ENCODE measurements around the gene C9orf72. TPM values are rescaled to one million over a fixed set of nuclear protein-coding genes. Genes with fewer than 3 reads are reported as not detected.

C9orf72 gene
- total RNA-seq, 2 donors from 2014 or later = 19.4 to 25.6 TPM

GRCh38 chr9:27581826-27582225 lies 8.5 kb upstream of the C9orf72 start:
- TF ChIP-seq CTCF (IDR thresholded peaks at IDR 0.05) = no peak
- no peak overlapping the region for H3K27ac ChIP-seq
- no peaks in the 10 kb centered on the region for H3K9me3 ChIP-seq
- H3K4me3 ChIP-seq = no peak overlapping the region
- no peaks in the 10 kb centered on the region for H3K4me1 ChIP-seq (ENCODE audit: control insufficient read depth in 1 of 2, low read depth in 2 of 2)
- DNase-seq (ENCODE audit: low spot score) = no peak
- no peak for ATAC-seq (ENCODE audit: insufficient number of reproducible peaks, low FRiP score, low read depth)
- no peaks in the 10 kb centered on the region for H3K27me3 ChIP-seq (replicated peaks; ENCODE audit: insufficient read depth)
- H3K36me3 ChIP-seq = no peaks in the 10 kb centered on the region

GRCh38 chr9:27573634-27574590 lies 631 bp upstream of the C9orf72 start:
- no peaks in the 10 kb centered on the region for H3K9me3 ChIP-seq
- ATAC-seq (ENCODE audit: insufficient number of reproducible peaks, low FRiP score, low read depth) = peak; percentile 86
- no peak for TF ChIP-seq CTCF (IDR thresholded peaks at IDR 0.05)
- H3K36me3 ChIP-seq = no peaks in the 10 kb centered on the region
- H3K4me1 ChIP-seq (ENCODE audit: control insufficient read depth in 1 of 2, low read depth in 2 of 2) = peaks cover 4 to 14% of the 10 kb centered on the region in 2 donors
- peak; percentile 98 for DNase-seq (ENCODE audit: low spot score)
- peak overlapping the region; percentile 91 to 97 for H3K27ac ChIP-seq
- H3K4me3 ChIP-seq = peak overlapping the region; percentile 94
- no peaks in the 10 kb centered on the region for H3K27me3 ChIP-seq (replicated peaks; ENCODE audit: insufficient read depth)

- Histone ChIP-seq H3K9me3 (no peaks in the 10 kb centered on the region), H3K27ac (peak overlapping the region; percentile 97 to 98), H3K4me1 (ENCODE audit: control insufficient read depth in 1 of 2, low read depth in 2 of 2) (peaks cover 4 to 14% of the 10 kb centered on the region in 2 donors), H3K4me3 (peak overlapping the region; percentile 94), H3K27me3 (replicated peaks; ENCODE audit: insufficient read depth) (no peaks in the 10 kb centered on the region), H3K36me3 (no peaks in the 10 kb centered on the region)
- TF ChIP-seq CTCF (IDR thresholded peaks at IDR 0.05) = no peak
- no peak for ATAC-seq (ENCODE audit: insufficient number of reproducible peaks, low FRiP score, low read depth)
- DNase-seq (ENCODE audit: low spot score) = peak; percentile 48
Observed at GRCh38 chr9:27572566-27572917, 739 bp downstream of the C9orf72 start.

- DNase-seq (ENCODE audit: low spot score) (no peak), ATAC-seq (ENCODE audit: insufficient number of reproducible peaks, low FRiP score, low read depth) (no peak)
- Histone ChIP-seq H3K27ac (peak overlapping the region; percentile 97 to 98), H3K27me3 (replicated peaks; ENCODE audit: insufficient read depth) (no peaks in the 10 kb centered on the region), H3K4me1 (ENCODE audit: control insufficient read depth in 1 of 2, low read depth in 2 of 2) (peaks cover 4 to 14% of the 10 kb centered on the region in 2 donors), H3K9me3 (no peaks in the 10 kb centered on the region), H3K4me3 (peak overlapping the region; percentile 94), H3K36me3 (no peaks in the 10 kb centered on the region)
- no peak for TF ChIP-seq CTCF (IDR thresholded peaks at IDR 0.05)
Observed at GRCh38 chr9:27572061-27572460, 1.2 kb downstream of the C9orf72 start.

- no peaks in the 10 kb centered on the region for H3K27me3 ChIP-seq (replicated peaks; ENCODE audit: insufficient read depth)
- ATAC-seq (ENCODE audit: insufficient number of reproducible peaks, low FRiP score, low read depth) = no peak
- no peaks in the 10 kb centered on the region for H3K9me3 ChIP-seq
- H3K4me3 ChIP-seq = no peak overlapping the region
- peaks cover 6% of the 10 kb centered on the region for H3K36me3 ChIP-seq
- H3K27ac ChIP-seq = no peak overlapping the region
- no peak for TF ChIP-seq CTCF (IDR thresholded peaks at IDR 0.05)
- no peak for DNase-seq (ENCODE audit: low spot score)
- H3K4me1 ChIP-seq (ENCODE audit: control insufficient read depth in 1 of 2, low read depth in 2 of 2) = peaks cover 4 to 14% of the 10 kb centered on the region in 2 donors
Observed at GRCh38 chr9:27571011-27571410, 2.3 kb downstream of the C9orf72 start.

All from thoracic aorta (tissue), 2 donors.